Frontal cortex (tissue), 4 donors: ENCODE results near the gene PRKRIP1. TPM values are rescaled to one million over a fixed set of nuclear protein-coding genes. Genes with fewer than 3 reads are reported as not detected.
"Not testable (repeated sequence)": the region's sequence is repeated elsewhere in the genome, so short reads cannot be mapped to it uniquely, and the experiment has no call there.

Experiments used
- DNase-seq, 2 donors: peaks; one replicate each; pipeline ENCODE4 v3.0.0; 2012; ENCODE audit warnings: low spot score in 2 of 2
- FAIRE-seq: peaks from 2 replicates; lab custom pipeline; 2012; peaks lifted over from hg19 to GRCh38; lab: Jason Lieb, UNC
- total RNA-seq: library from RNA; depleted of rRNA; stranded (reverse); fragments of >200 nt; gene quantifications from one replicate; pipeline ENCODE4 v1.2.3, GENCODE V29; 2014
- donor health status: control.
- donor health status: control.
- donor health status: control.

Gene PRKRIP1
- total RNA-seq, 1 donor from 2014 or later, result 15.5 TPM

GRCh38 chr7:102400360-102400759 lies 4.2 kb downstream of the PRKRIP1 start:
- DNase-seq (no peak), FAIRE-seq (no peak)

GRCh38 chr7:102403563-102403962 lies 7.4 kb downstream of the PRKRIP1 start:
- FAIRE-seq (no peak), DNase-seq (no peak)

GRCh38 chr7:102404005-102404861 lies 8.1 kb downstream of the PRKRIP1 start:
- FAIRE-seq, result no peak
- DNase-seq, result no peak

GRCh38 chr7:102404862-102405188 lies 8.7 kb downstream of the PRKRIP1 start:
- not testable (repeated sequence) for FAIRE-seq, DNase-seq

- FAIRE-seq (no peak), DNase-seq (no peak)
These were observed 11.7 kb downstream of the PRKRIP1 start for GRCh38 chr7:102407910-102408309.

- not testable (repeated sequence) for FAIRE-seq, DNase-seq
These were observed 12.4 kb downstream of the PRKRIP1 start for GRCh38 chr7:102408530-102408929.

GRCh38 chr7:102409340-102409739 lies 13.2 kb downstream of the PRKRIP1 start:
- no peak for FAIRE-seq

GRCh38 chr7:102410123-102410522 lies 14.0 kb downstream of the PRKRIP1 start:
- FAIRE-seq, result no peak
- no peak for DNase-seq

More at GRCh38 chr7:102409340-102409739, 13.2 kb downstream of the PRKRIP1 start:
- DNase-seq, result no peak

GRCh38 chr7:102410918-102411317 lies 14.8 kb downstream of the PRKRIP1 start:
- FAIRE-seq (no peak), DNase-seq (no peak)

GRCh38 chr7:102412548-102412947 lies 16.4 kb downstream of the PRKRIP1 start:
- FAIRE-seq, result no peak

GRCh38 chr7:102413091-102413490 lies 16.9 kb downstream of the PRKRIP1 start:
- DNase-seq (no peak), FAIRE-seq (no peak)

More at GRCh38 chr7:102412548-102412947, 16.4 kb downstream of the PRKRIP1 start:
- DNase-seq, result no peak

- no peak for FAIRE-seq
These were observed 17.4 kb downstream of the PRKRIP1 start for GRCh38 chr7:102413611-102414010.

GRCh38 chr7:102415685-102416225 lies 19.6 kb downstream of the PRKRIP1 start:
- DNase-seq (no peak), FAIRE-seq (no peak)

More at GRCh38 chr7:102413611-102414010, 17.4 kb downstream of the PRKRIP1 start:
- no peak for DNase-seq

- no peak for DNase-seq
- no peak for FAIRE-seq
These were observed 20.2 kb downstream of the PRKRIP1 start for GRCh38 chr7:102416406-102416805.

- no peak for DNase-seq
- no peak for FAIRE-seq
These were observed 20.9 kb downstream of the PRKRIP1 start for GRCh38 chr7:102417105-102417504.

GRCh38 chr7:102418592-102418991 lies 22.4 kb downstream of the PRKRIP1 start:
- DNase-seq, result no peak
- no peak for FAIRE-seq

GRCh38 chr7:102421706-102422240 lies 25.6 kb downstream of the PRKRIP1 start:
- FAIRE-seq, result no peak

GRCh38 chr7:102424129-102424551 lies 28.0 kb downstream of the PRKRIP1 start:
- FAIRE-seq (no peak), DNase-seq (no peak)

More at GRCh38 chr7:102421706-102422240, 25.6 kb downstream of the PRKRIP1 start:
- DNase-seq, result no peak

- FAIRE-seq (no peak), DNase-seq (no peak)
These were observed 28.6 kb downstream of the PRKRIP1 start for GRCh38 chr7:102424787-102425218.

- FAIRE-seq (no peak), DNase-seq (no peak)
These were observed 29.6 kb downstream of the PRKRIP1 start for GRCh38 chr7:102425639-102426267.
